ENCODE data around the gene CYRIA.

GRCh38 chr2:16653083-16653375, 12.6 kb downstream of the CYRIA start:
- TF ChIP-seq POLR2A (IDR thresholded peaks at IDR 0.05) (no peak), CTCF (IDR thresholded peaks at IDR 0.05) (no peak)
